OCI-LY3 (cell line): ENCODE data around the gene SUSD4.

Experiments used
- CTCF ChIP-seq: fragments of 200-600, 300-600 bp; sonication (generic); IDR thresholded peaks from 2 replicates; pipeline ENCODE4 v1.5.1; 2014; ENCODE audit warnings: antibody characterized with exemption, low read length, low read depth
- EZH2phosphoT487 ChIP-seq: fragments of 200-600 bp; shearing (Covaris generic); IDR thresholded peaks from 2 replicates; pipeline ENCODE4 v1.6.1; 2018; ENCODE audit warnings: antibody characterized with exemption, mixed run types, low read depth

DNA sequence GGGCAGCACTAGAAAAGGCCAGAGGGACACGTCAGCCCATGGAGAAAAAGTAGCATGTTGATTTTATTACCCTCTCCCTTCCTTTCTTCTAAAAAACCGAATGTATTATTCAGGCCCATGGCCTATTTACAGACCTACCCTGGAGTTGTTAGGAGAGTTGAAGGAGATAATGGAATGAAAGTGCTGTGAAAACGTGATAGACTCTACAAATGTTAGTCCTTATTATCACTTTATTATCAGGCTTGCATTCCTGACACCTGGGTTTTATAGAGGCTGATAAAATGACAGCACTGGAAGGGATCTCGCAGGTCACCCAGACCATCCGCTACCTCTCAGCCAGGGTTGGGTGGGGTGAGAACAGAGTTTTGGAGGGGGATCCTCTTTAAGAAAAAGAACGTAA lies 160.3 kb downstream of the SUSD4 start:
- no peak for TF ChIP-seq CTCF
- TF ChIP-seq EZH2phosphoT487 = no peak
